IMR-90 (cell line): ENCODE data around the gene SOS1. TPM values are rescaled to one million over a fixed set of nuclear protein-coding genes. Genes with fewer than 3 reads are reported as not detected.

Experiments
- ATAC-seq: fragments of 200-7000 bp; cut with Tn5 transposase; 2 replicates; pipeline ENCODE4 v1.9.1; 2020; ENCODE audit warnings: low read depth, mild to moderate bottlenecking, moderate library complexity
- BruUV-seq: library from RNA; stranded (reverse); fragments of 400-500 nt; replicated peaks from 2 replicates; lab custom pipeline; 2021; lab: Mats Ljungman, UMichigan
- CTCF ChIA-PET: fragments of 300-600 bp; formaldehyde crosslinking; extraction: SDS; loops from one replicate; lab custom pipeline; 2021; ENCODE audit warnings: antibody characterized with exemption; lab: Yijun Ruan, JAX
- POLR2A ChIA-PET: fragments of 300-600 bp; sonication (Branson Sonifier 250); formaldehyde crosslinking; loops from one replicate; lab custom pipeline; 2022; ENCODE audit warnings: antibody characterized with exemption; ENCODE audit not compliant: unreplicated experiment; lab: Charles Lee
- DNase-seq: peaks from one replicate; pipeline ENCODE4 v3.0.0; 2013
- H2AFZ ChIP-seq: replicated peaks from 2 replicates; pipeline ENCODE3; 2013; ENCODE audit warnings: low read length, mild to moderate bottlenecking; ENCODE audit not compliant: poor library complexity
- H2AK5ac ChIP-seq: 2 replicates; pipeline ENCODE4 v1.6.1; 2013; ENCODE audit warnings: low read depth, low read length, inconsistent platforms
- H2AK9ac ChIP-seq: replicated peaks from 2 replicates; pipeline ENCODE3; 2013; ENCODE audit warnings: mild to moderate bottlenecking, low read depth, low read length, moderate library complexity; ENCODE audit not compliant: poor library complexity
- H2BK120ac ChIP-seq: 2 replicates; pipeline ENCODE4 v1.6.1; 2013; ENCODE audit warnings: low read depth, low read length, inconsistent platforms
- H2BK15ac ChIP-seq: 3 replicates; pipeline ENCODE4 v1.6.1; 2013; ENCODE audit warnings: low read depth, low read length, inconsistent platforms
- H2BK20ac ChIP-seq: 2 replicates; pipeline ENCODE4 v1.6.1; 2013; ENCODE audit warnings: low read depth, mild to moderate bottlenecking, inconsistent platforms, low read length, moderate library complexity
- H2BK5ac ChIP-seq: 2 replicates; pipeline ENCODE4 v1.6.1; 2013; ENCODE audit warnings: mild to moderate bottlenecking, low read depth, low read length, inconsistent platforms; ENCODE audit not compliant: poor library complexity, severe bottlenecking
- H3K14ac ChIP-seq: replicated peaks from 2 replicates; pipeline ENCODE4 v1.6.1; 2013; ENCODE audit warnings: low read depth, low read length, inconsistent platforms
- H3K18ac ChIP-seq: 2 replicates; pipeline ENCODE4 v1.6.1; 2013; ENCODE audit warnings: low read depth, low read length, control low read depth
- H3K23ac ChIP-seq: 2 replicates; pipeline ENCODE4 v1.6.1; 2013; ENCODE audit warnings: low read depth, low read length, inconsistent platforms
- H3K27ac ChIP-seq: 2 replicates; pipeline ENCODE4 v1.5.1; 2013; ENCODE audit warnings: mild to moderate bottlenecking, control low read depth, low read length; ENCODE audit not compliant: insufficient read depth
- H3K27me3 ChIP-seq: 2 replicates; pipeline ENCODE4 v1.6.1; 2013; ENCODE audit warnings: low read length; ENCODE audit not compliant: control insufficient read depth, insufficient read depth
- H3K36me3 ChIP-seq: 2 replicates; pipeline ENCODE4 v1.6.1; 2013; ENCODE audit warnings: low read length, mixed read lengths; ENCODE audit not compliant: control insufficient read depth, insufficient read depth
- H3K4ac ChIP-seq: 2 replicates; pipeline ENCODE4 v1.6.1; 2013; ENCODE audit warnings: low read depth, low read length, inconsistent platforms
- H3K4me1 ChIP-seq: 2 replicates; pipeline ENCODE4 v1.6.1; 2013; ENCODE audit warnings: low read length, mixed read lengths; ENCODE audit not compliant: control insufficient read depth, insufficient read depth
- H3K4me2 ChIP-seq: 2 replicates; pipeline ENCODE4 v1.6.1; 2013; ENCODE audit warnings: low read depth, mild to moderate bottlenecking, control low read depth, low read length, moderate library complexity
- H3K4me3 ChIP-seq: 2 replicates; pipeline ENCODE4 v1.5.1; 2013; ENCODE audit warnings: low read depth, mild to moderate bottlenecking, control low read depth, low read length, moderate library complexity; ENCODE audit not compliant: insufficient read depth
- H3K56ac ChIP-seq: 2 replicates; pipeline ENCODE4 v1.6.1; 2013; ENCODE audit warnings: low read length, inconsistent platforms; ENCODE audit not compliant: insufficient read depth; ENCODE audit errors: extremely low read depth
- H3K79me1 ChIP-seq, 2 experiments: 2 replicates each; pipeline ENCODE4 v1.6.1; 2013; ENCODE audit warnings: low read length in 2 of 2, inconsistent platforms in 1 of 2, low read depth in 1 of 2
- H3K9ac ChIP-seq: 2 replicates; pipeline ENCODE4 v1.6.1; 2013; ENCODE audit warnings: low read depth, low read length, control low read depth
- H3K9me1 ChIP-seq: 2 replicates; pipeline ENCODE4 v1.6.1; 2013; ENCODE audit warnings: low read length, inconsistent platforms; ENCODE audit not compliant: insufficient read depth
- H3K9me3 ChIP-seq: 2 replicates; pipeline ENCODE4 v1.6.1; 2013; ENCODE audit warnings: low read length; ENCODE audit not compliant: control insufficient read depth, insufficient read depth
- H4K20me1 ChIP-seq: 2 replicates; pipeline ENCODE4 v1.6.1; 2013; ENCODE audit warnings: low read length, inconsistent platforms; ENCODE audit not compliant: insufficient read depth
- H4K5ac ChIP-seq: 2 replicates; pipeline ENCODE4 v1.6.1; 2013; ENCODE audit warnings: mild to moderate bottlenecking, low read depth, low read length, control low read depth
- H4K8ac ChIP-seq, 2 experiments: 2 replicates each; pipeline ENCODE4 v1.6.1; 2013; ENCODE audit warnings: low read depth in 2 of 2, low read length in 2 of 2, control low read depth in 1 of 2, inconsistent platforms in 1 of 2
- H4K91ac ChIP-seq: 2 replicates; pipeline ENCODE4 v1.6.1; 2013; ENCODE audit warnings: low read depth, low read length, inconsistent platforms; ENCODE audit not compliant: insufficient read depth
- CHD1 ChIP-seq: IDR thresholded peaks from 2 replicates; pipeline ENCODE4 v1.6.1; 2012; ENCODE audit warnings: low read depth, low read length, improper control_type of control experiment
- FOS ChIP-seq: fragments of 150-350 bp; IDR thresholded peaks from 2 replicates; pipeline ENCODE4 v1.6.1; 2016; ENCODE audit warnings: low read depth, low read length
- MAZ ChIP-seq: IDR thresholded peaks from 2 replicates; pipeline ENCODE4 v1.6.1; 2012; ENCODE audit warnings: low read depth, mild to moderate bottlenecking, low read length, improper control_type of control experiment, moderate library complexity, borderline replicate concordance
- NFE2L2 ChIP-seq: fragments of 150-350 bp; IDR thresholded peaks from 2 replicates; pipeline ENCODE4 v1.6.1; 2016; ENCODE audit warnings: low read depth, mild to moderate bottlenecking, low read length
- POLR2A ChIP-seq: IDR thresholded peaks from 2 replicates; pipeline ENCODE4 v1.6.1; 2012; ENCODE audit warnings: mild to moderate bottlenecking, low read depth, low read length
- RCOR1 ChIP-seq: IDR thresholded peaks from 2 replicates; pipeline ENCODE4 v1.6.1; 2012; ENCODE audit warnings: mild to moderate bottlenecking, low read length, improper control_type of control experiment; ENCODE audit not compliant: insufficient replicate concordance
- RFX5 ChIP-seq: IDR thresholded peaks from 2 replicates; pipeline ENCODE4 v1.8.0; 2012; ENCODE audit warnings: low read depth, mild to moderate bottlenecking, low read length, moderate library complexity
- SMC3 ChIP-seq: fragments of 150-350 bp; IDR thresholded peaks from 2 replicates; pipeline ENCODE4 v1.6.1; 2016; ENCODE audit warnings: low read depth, mild to moderate bottlenecking, antibody characterized with exemption, low read length, moderate library complexity
- WGBS, 2 experiments: methylation state at CpG; one replicate each; pipeline versions ENCODE4 v1.1.5 to v1.1.7; 2013; ENCODE audit warnings: missing lambda C conversion rate in 2 of 2; ENCODE audit not compliant: insufficient read length in 1 of 2; ENCODE audit errors: extremely low coverage in 2 of 2; 5-methylcytosine and 5-hydroxymethylcytosine counted together
- dilution Hi-C: fragments of 300-500 bp; cut with HindIII; formaldehyde crosslinking; loops from one replicate; pipeline ENCODE4 v1.14.3; 2018; ENCODE audit warnings: low sequenced_read_pairs; ENCODE audit not compliant: unreplicated experiment
- in situ Hi-C: fragments of 300-500 bp; cut with MboI; formaldehyde crosslinking; loops from 3 replicates; pipeline ENCODE4 v1.14.3; 2019; ENCODE audit warnings: low sequenced_read_pairs, inconsistent platforms, mixed read lengths
- intact Hi-C: fragments of 100-400 bp; cut with micrococcal nuclease; formaldehyde crosslinking; loops from 2 replicates; pipeline ENCODE4 v1.10.0; 2022
- polyA plus RNA-seq, 3 experiments: library from polyadenylated mRNA; depleted of rRNA; stranded (reverse); fragments of >200 nt; gene quantifications; 2 replicates each; pipeline ENCODE4 v1.2.3, GENCODE V29; 2012; ENCODE audit warnings: low replicate concordance in 1 of 3
- total RNA-seq: library from RNA; depleted of rRNA; stranded (reverse); fragments of >200 nt; gene quantifications from 2 replicates; pipeline ENCODE4 v1.2.3, GENCODE V29; 2012
- TF ChIP-seq, protein P1 (sequence below): fragments of 150-350 bp; IDR thresholded peaks from 2 replicates; pipeline ENCODE4 v1.6.1; 2017; ENCODE audit warnings: mild to moderate bottlenecking, antibody characterized with exemption, low read length, low read depth

Gene SOS1
- total and polyA plus RNA-seq, 2 of the 4 experiments (the other 2 are of a cell fraction), result 8.2 to 11.2 TPM

DNA sequence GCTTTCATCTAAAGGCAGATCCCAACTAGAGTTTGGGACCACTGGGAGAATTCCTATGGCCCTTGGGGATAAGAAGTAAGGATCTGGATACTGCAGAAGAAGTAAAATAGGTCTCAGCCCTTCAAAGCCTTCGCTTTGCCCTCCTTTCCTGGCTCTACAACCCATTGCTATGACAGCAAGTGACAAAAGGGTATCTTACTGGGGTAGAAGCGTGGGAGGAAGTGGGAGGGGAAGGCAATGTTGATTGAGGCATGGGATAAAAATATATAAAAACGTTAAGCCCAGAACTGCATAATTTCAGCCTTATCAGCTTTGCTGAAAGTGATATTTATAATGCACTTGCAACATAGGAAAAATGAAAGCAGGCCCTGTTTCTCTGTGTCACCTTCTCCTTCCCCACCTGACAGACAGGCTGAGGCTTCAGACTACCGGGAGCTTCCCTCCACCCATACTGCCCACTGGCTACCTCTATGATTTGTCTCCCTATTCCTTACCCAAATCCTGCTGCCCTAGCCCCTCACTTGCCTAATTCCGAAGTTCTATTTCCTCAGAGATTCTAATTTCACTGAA is 14.9 kb upstream of the SOS1 start:
- Histone ChIP-seq H2BK20ac (no peak overlapping the region), H3K18ac (no peak overlapping the region), H3K4ac (no peak overlapping the region), H2AFZ (no peak overlapping the region), H3K4me1 (no peaks in the 10 kb centered on the region), H3K56ac (no peak overlapping the region), H2BK15ac (no peak overlapping the region), H2BK5ac (no peak overlapping the region), H3K23ac (no peak overlapping the region), H4K5ac (no peak overlapping the region), H4K91ac (no peak overlapping the region), H3K9me1 (no peaks in the 10 kb centered on the region), H3K36me3 (no peaks in the 10 kb centered on the region), H3K14ac (no peak overlapping the region), H3K9ac (no peak overlapping the region), H4K20me1 (no peaks in the 10 kb centered on the region), H3K9me3 (no peaks in the 10 kb centered on the region), H4K8ac (no peak overlapping the region), H3K27ac (no peak overlapping the region), H3K4me2 (no peak overlapping the region), H3K27me3 (no peaks in the 10 kb centered on the region; the same call in 1 of the 2 replicates), H2AK5ac (no peak overlapping the region), H3K4me3 (no peak overlapping the region), H2BK120ac (no peak overlapping the region), H3K79me1 (no peaks in the 10 kb centered on the region), H2AK9ac (no peak overlapping the region)
- dilution Hi-C loops, result no loop called here
- no TSS peak for BruUV-seq
- intact Hi-C loops, result no loop called here
- DNase-seq (no peak), ATAC-seq (no peak)
- TF ChIP-seq CHD1, result no peak
- TF ChIP-seq POLR2A, result no peak
- TF ChIP-seq RFX5, result no peak
- TF ChIP-seq NFE2L2, result no peak
- TF ChIP-seq, protein P1, sequence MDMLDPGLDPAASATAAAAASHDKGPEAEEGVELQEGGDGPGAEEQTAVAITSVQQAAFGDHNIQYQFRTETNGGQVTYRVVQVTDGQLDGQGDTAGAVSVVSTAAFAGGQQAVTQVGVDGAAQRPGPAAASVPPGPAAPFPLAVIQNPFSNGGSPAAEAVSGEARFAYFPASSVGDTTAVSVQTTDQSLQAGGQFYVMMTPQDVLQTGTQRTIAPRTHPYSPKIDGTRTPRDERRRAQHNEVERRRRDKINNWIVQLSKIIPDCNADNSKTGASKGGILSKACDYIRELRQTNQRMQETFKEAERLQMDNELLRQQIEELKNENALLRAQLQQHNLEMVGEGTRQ, result no peak
- TF ChIP-seq MAZ, result no peak
- no peak for TF ChIP-seq SMC3
- no peak for TF ChIP-seq FOS
- TF ChIP-seq RCOR1, result no peak
- in situ Hi-C loops, result no loop called here
- ChIA-PET POLR2A (no interaction called here), CTCF (no interaction called here)
- WGBS, 2 experiments, result 71% methylated on average over 2 of the region's 5 CpGs; no CpG with 5 or more reads in 1 of the 2 experiments
